Measurements from ENCODE around the gene PTGR2.
A peak's percentile ranks its signal among the peaks of the same experiment; 100 is the strongest.
"Not testable (repeated sequence)": the region's sequence is repeated elsewhere in the genome, so short reads cannot be mapped to it uniquely, and the experiment has no call there.

Gene PTGR2

DNA sequence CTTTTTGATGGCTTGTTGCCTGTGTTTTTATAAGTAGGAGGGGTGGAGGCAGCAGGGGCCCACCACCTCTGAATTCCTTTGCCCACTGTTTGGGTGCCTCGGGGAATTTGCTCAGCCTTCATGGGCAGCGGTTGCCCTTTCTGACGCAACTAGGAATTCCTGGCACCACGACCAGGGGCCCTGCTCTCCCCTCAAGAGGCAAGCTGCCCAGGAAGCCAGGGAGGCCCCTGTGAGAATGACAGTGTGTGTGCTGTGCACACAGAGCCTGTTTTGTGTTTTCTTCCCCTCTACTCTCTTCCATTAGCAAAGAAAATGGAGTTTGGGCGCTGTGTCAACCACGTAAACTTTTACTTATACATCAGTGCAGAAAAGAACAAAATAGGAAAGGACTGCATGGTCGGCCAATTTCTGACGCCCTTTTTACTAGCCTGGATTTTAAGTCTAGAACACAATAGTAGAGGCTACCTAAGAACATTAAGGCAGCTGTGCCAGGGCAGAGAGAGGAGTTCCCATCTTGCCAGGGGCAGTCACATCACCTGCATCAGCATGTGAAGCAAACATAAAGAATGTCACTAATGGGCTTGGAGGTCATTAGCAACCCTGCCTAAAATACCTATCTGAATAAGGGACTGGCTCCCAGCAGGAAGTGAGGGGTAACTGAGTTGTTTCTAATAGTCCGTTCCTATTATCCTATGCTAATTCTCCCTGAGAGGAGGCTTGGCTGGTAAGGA lies 17.9 kb upstream of the PTGR2 start:
- peak; percentile 38 for DNase-seq

DNA sequence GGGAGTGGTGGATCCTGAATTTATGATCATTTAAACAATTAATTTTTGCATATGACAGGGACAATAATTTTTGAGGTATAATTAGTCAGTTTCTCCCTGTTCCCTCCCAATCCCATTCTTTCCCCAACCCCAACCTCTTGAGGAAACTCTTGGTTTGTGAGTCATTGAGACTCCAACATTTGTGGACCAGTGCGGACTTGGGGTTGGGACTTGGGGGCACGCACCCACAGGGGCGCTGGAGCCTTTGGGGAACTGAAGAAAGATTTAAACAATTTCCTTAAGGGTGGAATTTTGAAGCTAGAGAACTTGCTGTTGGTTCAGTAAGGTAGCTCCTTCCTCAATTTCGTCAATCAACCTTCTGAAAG lies 17.4 kb upstream of the PTGR2 start:
- DNase-seq: no peak

DNA sequence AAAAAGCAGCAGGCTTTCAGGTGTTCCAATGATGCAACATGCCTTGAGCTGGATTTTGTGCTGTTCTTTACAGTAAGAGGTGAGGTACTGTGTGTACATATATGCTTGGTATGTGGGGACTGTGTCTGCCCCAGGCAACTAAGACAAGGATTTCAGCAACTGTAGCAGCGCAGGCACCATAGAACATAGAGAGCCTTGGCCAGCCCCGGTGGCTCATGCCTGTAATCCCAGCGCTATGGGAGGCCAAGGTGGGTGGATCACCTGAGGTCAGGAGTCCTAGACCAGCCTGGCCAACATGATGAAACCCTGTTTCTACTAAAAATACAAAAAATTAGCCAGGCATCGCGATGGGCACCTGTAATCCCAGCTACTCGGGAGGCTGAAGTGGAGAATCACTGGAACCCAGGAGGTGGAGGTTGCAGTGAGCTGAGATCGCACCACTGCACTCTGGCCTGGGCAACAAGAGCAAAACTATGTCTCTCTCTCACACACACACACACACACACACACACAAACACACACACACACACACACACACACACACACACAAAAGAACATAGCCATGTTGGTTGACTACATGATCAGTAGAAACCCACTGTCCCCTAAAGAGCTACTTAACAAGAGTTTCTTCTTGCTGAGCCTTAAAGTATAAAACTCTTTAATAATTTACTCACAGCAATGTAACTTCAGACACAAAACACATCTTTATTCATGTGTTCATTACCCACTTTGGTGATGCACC lies 13.2 kb upstream of the PTGR2 start:
- not testable (repeated sequence) for DNase-seq

DNA sequence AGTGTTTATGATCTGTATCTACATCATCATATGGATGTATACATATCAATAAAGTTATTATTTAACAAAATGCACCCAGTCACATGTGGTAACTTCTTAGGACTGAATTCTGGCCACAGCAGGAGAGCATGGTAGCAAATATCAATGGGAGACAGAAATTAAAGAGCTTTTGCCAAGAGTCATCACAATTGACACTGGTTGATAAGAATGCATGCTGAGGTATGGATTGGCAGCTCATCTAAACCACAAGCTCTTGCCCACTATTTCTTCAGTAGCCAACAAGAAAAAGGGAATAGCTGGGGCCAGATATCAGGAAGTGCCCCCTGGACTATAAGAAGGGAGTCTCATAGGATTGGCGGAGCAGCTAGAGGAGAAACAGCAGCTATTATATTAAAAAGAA lies 9.4 kb upstream of the PTGR2 start:
- no peak for DNase-seq

DNA sequence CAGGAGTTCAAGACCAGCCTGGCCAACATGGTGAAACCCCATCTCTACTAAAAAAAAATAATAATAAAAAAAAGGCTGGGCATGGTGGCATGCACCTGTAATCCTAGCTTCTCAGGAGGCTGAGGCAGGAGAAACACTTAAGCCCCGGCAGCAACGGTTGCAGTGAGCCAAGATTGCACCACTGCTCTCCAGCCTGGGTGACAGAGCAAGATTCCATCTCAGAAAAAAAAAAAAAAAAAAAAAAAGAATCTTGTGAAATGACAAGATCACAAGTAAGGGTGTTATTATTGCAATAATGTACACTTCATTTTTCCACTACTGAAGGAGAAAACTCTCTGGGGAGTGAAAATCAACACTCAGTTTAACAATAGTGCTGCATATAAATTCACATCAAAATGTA lies 8.8 kb upstream of the PTGR2 start:
- DNase-seq: no peak

DNA sequence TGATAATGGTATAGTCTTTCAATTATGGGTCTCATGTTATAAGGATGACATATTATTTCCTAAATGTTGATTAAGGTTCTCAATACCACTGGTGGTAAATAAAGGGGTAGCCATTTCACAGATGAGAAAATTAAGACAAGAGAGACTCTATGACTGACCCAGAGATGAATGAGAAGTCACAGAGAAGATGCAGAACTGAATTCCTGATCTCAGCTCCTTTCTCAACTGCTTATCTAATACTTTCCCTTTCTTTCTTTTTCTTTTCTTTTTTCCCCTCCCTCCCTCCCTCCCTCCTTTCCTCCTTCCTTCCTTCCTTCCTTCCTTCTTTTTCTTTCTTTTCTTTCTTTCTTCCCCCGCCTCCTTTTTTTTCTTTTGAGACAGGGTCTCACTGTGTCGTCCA lies 8.3 kb upstream of the PTGR2 start:
- DNase-seq: no peak

DNA sequence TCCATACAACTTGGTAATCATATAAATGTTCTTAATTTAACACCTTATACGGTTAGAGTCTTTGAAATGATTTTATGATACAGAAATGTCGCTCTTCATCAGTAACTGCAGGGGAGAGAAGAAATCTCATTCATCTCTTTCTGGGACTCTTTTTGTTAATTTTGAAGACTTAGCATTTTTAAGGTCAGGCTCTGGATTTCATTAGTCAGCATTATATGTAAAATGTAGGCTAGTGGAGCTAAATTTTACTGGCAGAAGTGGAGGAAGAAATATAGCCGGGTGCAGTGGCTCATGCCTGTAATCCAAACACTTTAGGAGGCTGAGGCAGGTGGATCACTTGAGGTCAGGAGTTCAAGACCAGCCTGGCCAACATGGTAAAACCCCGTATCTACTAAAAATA lies 4.7 kb upstream of the PTGR2 start:
- DNase-seq: no peak

DNA sequence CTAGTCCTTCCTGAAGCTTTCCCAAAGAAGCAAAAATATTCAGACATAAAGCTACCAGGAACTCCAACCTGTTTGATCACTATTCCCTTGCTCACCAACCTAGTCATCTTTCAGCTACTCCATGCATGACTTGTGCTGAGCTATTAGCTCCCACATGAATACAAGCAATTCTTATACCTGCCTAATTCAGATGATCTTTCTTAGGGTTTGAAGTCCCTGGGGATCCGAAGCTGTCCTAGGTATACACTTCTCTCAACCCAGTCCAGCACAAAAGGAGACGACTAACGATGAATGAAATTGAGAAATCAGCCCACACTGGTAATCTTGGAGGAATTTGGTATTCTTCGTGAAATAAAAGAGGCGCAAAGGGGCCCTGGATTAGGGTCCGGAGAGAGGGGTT lies 631 bp upstream of the PTGR2 start:
- no peak for DNase-seq

DNA sequence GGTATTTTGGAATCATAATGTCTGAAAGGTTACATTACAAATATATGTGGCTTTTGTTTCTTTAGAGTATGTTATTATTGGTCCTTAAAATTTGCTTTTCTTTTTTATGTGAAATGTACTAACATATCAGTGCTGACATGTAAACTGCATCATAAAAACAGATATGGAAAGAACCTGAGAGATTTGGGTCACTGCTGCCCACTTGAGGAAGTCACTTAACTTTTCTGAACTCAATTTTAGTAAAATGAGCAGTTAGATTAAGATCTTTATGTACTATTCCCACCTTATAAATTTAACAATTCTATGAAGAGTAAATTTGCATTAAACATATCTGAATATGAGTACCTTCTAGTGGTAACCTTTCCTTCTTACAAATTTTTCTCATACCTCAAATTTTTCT lies 7.5 kb downstream of the PTGR2 start:
- DNase-seq: no peak

DNA sequence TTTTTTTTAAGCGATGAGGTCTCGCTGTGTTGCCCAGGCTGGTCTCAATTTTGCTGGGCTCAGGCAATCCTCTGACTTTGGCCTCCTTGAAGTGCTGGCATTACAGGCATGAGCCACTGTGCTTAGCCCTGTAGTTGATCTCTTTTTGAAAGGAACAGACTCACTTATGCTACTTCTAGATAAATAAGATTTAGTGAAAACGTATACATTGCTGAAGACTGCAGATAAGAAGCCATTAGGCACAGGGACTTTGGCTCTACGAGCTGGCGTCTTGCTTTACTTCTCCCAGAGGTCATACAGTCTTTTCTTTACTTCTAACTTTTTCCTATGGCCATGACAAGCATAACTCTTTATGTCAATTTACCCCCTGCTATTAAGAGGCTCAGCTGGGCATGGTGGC lies 9.4 kb downstream of the PTGR2 start:
- DNase-seq: no peak

DNA sequence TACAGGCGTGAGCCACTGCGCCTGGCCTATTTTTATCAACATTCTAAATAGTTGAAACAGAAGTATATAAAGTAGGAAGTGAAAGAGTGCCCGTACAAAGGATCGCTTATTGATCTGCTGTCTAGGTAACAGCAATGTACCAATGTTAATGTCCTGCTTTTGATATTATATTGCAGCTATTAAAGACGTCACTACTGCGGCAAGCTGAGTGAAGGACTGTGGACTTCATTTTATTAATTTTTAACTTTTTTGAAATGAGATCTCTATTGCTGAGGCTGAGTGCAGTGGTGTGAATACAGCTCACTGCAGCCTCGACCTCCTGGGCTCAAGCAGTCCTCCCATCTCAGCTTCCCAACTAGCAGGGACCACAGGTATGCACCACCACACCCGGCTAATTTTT lies 10.8 kb downstream of the PTGR2 start:
- no peak for DNase-seq

DNA sequence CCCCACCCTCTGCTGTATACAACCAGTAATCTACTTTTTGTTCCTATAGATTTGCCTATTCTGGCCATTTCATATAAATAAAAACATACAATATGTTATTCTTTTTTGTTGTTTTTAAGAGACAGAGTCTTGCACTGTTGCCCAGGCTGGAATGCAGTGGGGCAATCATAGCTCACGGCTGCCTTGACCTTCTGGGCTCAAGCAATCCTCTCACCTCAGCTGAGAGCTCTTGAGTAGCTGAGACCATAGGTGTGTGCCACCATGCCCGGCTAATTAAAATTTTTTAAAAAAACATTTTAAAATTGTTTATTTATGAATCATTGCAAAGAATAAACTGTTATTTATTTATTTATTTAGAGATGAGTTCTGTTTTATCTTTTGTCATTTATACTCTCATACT lies 11.6 kb downstream of the PTGR2 start:
- DNase-seq: no peak

DNA sequence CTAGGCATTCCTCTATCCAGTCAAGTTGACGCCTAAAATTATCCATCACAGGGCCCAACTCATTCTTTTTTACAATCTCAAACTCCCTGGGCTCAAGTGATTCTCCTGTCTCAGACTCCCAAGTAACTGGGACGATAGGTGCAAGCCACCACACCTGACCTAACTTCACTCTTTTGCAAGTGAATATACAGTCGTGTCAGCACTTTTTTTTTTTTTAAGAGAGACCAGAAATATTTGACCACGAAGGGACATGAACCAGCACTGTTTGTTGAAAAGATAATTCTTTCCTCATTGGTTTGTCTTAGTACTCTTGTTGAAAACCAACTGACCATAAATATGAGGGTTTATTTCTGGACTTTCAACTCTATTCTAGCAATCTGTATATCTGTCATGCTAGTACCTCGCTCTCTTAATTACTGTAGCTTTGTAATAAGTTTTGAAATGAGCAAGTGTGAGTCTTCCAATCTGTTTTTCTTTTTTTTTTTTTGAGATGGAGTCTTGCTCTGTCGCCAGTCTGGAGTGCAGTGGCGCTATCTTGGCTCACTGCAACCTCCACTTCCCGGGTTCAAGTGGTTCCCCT lies 14.0 kb downstream of the PTGR2 start:
- DNase-seq: no peak

DNA sequence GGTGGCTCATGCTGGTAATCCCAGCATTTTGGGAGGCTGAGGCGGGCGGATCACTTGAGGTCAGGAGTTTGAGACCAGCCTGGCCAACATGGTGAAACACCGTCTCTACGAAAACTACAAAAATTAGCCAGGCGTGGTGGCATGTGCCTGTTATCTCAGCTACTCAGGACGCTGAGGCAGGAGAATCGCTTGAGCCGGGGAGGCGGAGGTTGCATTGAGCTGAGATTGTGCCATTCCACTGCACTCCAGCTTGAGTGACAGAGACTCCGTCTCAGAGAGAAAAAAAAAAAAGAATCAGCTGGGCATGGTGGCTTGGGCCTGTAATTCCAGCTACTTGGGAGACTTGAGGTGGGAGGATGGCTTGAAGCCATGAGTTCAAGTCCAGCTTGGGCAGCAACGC lies 18.1 kb downstream of the PTGR2 start:
- DNase-seq: not testable (repeated sequence)

DNA sequence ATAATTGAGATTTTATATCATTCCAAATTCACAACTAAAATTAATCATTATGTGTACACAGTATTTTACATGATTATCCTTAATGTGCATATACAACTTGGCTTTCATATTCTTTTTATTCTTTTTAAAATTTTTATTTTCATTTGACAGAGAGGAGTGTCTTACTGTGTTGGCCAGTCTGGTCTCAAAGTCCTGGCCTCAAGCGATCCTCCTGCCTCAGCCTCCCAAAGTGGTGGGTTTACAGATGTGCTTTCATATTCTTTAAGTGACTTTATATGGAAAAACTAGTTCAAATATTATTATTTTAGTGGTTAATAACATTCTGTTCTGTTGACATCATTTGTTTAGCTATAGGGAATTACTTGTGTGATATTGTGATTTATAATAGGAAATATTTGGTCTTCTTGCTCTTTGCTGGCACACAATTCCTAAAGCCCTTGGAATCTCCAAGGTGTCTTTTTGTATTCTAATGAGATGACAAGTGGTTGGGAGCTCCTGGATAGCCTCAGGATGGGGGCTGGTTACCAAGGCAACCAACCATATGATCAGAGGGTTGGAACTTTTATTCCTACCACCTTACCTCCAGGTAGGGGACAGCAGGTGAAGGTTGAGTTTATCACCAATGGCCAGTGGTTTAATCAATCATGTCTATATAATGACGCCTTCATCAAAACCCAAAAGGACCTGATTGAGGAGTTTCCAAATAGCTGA lies 19.0 kb downstream of the PTGR2 start:
- no peak for DNase-seq

DNA sequence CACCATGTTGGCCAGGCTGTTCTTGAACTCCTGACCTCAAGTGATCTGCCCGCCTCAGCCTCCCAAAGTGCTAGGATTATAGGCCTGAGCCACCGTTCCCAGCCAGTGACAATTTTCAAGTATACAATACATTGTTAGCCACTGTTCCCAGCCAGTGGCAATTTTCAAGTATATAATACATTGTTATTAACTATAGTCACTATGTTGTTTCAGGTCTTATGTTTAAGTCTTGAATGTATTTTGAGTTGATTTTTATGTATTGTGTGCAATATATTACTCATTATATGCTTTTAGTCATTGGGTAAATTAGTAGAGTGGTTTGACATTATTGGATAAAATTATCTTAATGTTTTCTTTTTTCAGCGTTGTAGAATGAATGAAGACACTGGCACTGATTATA lies 22.0 kb downstream of the PTGR2 start:
- no peak for DNase-seq

DNA sequence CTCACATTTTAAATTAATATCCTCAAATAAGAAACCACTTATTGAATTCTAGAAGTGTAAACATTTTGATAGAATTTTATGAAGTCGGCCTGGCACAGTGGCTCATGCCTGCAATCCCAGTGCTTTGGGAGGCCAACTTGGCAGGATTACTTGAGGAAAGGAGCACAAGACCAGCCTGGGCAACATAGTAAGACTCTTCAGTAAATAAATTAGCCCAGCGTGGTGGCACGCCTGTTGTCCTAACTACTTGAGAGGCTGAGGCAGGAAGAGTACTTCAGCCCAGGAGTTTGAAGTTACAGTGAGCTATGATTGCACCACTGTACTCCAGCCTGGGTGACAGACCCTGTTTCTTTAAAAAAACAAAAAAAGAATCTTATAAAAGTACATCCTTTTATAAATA lies 26.2 kb downstream of the PTGR2 start:
- no peak for DNase-seq

DNA sequence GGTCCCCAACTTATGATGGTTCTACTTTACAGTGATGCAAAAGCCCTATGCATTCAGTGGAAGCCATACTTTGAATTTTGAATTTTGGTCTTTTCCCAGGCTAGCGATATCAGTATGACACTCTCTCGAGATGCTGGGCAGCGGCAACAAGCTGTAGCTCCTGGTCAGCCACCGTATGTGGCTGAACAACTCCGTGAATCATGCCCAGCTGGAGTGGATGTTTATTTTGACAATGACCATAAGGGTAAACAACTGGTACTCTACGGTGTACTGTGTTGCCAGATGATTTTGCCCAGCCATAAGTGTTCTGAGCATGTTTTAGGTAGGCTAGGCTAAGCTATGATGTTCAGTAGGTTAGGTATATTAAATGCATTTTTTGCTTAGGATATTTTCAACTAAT lies 26.8 kb downstream of the PTGR2 start:
- no peak for DNase-seq

DNA sequence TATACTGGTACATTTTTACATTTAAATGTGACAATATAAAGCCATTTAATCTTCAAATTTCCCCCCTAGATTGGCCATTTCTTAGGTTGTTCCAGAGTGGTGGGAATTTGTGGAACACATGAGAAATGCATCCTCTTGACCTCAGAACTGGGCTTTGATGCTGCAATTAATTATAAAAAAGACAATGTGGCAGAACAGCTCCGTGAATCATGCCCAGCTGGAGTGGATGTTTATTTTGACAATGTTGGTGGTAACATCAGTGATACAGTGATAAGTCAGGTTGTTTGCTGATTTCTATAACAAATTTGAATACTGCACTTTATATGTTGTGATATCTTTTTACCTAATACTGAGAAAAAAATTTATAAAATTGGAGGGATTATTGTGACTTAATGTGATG lies 27.4 kb downstream of the PTGR2 start:
- no peak for DNase-seq

DNA sequence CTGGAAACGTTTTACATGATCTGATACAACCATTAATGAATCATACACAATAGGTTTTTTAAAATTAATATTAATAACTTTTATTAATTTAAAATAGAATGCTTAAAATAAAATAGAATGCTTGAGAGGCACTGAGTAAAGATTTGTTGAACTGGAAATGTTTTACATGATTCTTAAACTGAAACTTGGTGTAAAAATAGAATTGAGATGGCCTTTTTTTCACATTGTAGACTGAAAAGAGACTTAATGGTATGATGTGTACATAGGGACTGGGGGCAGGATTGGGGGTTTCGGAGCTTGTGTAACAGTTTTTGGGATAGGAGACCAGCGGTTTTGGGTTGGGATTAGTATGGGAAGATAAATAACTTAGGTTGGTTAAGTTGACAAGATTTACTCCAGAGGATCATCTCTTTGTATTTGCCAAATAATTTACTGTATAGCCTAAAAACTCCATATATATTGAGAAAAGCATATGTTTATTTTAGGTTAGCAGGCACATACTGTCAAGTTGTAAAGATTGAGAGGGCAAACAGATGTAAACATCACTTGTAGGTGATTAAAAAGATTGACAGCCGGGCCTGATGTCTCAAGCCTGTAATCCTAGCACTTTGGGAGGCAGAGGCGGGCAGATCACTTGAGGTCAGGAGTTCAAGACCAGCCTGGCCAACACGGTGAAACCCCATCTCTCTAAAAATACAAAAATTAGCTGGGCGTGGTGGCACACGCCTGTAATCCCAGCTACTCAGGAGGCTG lies 33.0 kb downstream of the PTGR2 start:
- no peak for DNase-seq

DNA sequence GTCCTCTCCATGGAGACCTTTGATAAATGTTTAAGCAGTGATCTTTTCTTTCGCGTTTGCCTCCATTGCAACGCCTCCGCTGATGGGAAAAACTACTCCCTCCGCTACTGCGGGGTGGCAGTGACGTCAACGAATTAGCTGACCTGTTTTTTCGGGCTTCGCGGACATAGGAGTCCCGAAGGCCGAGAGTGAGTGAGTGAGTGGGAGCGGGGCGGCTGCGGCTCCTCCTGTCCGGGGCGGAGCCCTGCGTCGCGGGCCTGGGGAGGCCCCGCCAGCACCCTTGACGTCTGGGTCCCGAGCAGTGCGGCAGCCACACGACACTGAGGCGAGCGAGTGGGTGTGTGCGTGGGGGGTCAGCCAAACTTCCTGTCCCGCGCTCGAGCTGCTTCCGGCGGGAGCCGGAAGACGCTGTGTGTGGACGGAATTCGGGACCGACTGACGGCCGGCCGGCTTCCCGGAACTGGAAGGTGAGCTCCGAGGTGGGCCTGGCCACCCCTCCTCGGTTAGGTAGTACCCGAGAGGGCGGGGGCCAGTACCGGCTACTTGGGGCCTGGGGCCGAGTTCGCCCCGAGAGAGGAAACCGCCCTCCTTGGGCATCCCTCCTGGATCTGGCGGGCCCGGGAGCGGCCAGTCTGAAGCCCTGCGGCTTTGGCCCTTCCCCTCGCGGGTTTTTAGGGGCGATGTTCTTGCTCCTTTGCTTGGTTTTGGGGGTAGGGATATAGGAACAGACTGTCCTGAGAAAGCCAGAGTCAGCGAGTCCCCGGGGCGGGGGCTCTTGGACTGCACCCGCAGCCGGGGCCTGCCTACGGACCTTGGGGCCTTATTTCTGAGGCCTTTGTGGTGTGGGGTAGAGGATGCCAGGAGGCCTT lies 35.1 kb downstream of the PTGR2 start, which contains the start of gene ZNF410:
Gene ZNF410, plus strand, starts transcription at position 411 of the 869 bp plus-strand sequence. CDS start 5,317 bp downstream, outside the sequence.
- DNase-seq: peak; percentile 97

DNA sequence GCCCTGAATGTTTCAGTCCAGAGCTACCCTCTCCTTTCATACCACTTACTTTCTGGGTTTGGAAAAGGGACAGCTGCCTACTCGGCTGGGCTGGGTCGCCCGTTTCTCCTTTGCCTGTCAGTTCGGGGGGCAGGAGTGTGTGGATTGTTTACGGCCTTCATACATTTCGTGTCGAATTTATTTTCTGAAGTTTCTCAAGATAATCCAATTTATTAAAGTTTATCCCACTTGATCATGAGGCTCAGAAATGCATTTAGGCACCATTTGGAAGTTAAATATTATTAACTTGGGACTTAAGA lies 35.6 kb downstream of the PTGR2 start:
- no peak for DNase-seq
